CD4-positive, alpha-beta T cell treated with Interleukin-4 for 1 hour (primary cell): ENCODE measurements around the gene MED13.
"Not testable (repeated sequence)": the region's sequence is repeated elsewhere in the genome, so short reads cannot be mapped to it uniquely, and the experiment has no call there.

ENCODE experiments used
- DNase-seq, 2 donors: peaks; one replicate each; pipeline ENCODE4 v3.0.0-alpha.2; 2020 to 2022

The MED13 gene

DNA sequence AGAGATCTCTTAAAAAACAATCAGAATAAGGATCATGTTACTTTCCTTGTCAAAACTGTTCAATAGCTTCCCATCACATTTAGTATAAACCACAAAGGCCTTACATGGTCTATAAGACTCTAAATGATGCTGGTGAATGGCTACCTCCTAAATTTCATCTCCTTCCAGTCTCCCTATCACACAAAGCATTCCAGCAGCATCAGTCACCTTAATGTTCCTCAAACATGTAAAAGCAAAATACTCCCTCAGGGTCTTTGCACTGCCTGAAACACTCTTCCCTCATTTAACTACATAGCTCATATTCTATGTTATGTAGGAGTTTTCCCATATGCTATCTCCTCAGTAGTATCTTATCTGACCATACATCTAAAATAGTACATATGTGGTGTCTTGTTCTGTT, 83.8 kb downstream of the MED13 start:
- no peak for DNase-seq

- DNase-seq = no peak
Observed at GRCh38 chr17:61980535-61980934, 84.5 kb downstream of the MED13 start.

GRCh38 chr17:61974115-61974514, 91.0 kb downstream of the MED13 start:
- no peak for DNase-seq

DNA sequence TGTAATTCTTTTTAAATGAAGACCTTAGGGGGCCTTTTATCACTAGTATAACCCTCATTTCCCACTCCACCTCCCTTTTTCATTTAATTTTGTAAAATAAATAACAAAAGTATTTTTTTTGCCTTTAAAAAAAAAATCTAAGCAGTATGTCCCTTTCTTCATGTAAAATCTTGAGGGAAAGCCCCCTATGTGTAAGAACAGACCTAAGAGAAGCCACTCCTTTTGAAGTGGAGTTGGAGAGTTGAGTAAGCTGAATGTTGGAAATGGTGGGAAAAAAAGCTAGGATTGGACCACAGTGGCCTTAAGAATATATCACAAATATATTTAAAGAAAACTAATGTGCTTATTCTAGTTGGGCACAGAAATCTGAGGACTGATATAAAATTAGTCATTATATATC, 92.8 kb downstream of the MED13 start:
- DNase-seq = no peak

- DNase-seq = no peak
Observed at GRCh38 chr17:61970030-61970429, 95.0 kb downstream of the MED13 start.

GRCh38 chr17:61968757-61969156, 96.3 kb downstream of the MED13 start:
- no peak for DNase-seq

GRCh38 chr17:61967729-61968128, 97.3 kb downstream of the MED13 start:
- no peak for DNase-seq

DNA sequence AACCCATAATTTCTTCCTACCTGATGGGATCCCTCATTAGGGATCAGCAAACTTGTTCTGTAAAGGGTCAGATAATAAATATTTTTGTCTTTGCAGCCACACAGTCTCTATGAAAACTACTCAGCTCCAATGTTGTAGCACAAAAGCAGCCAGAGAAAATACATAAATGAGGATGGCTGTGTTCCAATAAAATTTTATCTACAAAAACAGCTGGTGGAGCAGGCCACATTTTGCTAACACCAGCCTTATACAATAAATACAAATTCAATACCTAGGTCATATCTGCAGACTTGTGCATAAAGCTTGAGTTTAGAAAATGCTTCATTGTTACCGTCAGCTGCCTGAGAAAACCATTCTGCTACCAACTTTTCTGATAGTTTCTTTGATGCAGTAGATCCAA, 98.9 kb downstream of the MED13 start:
- DNase-seq = no peak

DNA sequence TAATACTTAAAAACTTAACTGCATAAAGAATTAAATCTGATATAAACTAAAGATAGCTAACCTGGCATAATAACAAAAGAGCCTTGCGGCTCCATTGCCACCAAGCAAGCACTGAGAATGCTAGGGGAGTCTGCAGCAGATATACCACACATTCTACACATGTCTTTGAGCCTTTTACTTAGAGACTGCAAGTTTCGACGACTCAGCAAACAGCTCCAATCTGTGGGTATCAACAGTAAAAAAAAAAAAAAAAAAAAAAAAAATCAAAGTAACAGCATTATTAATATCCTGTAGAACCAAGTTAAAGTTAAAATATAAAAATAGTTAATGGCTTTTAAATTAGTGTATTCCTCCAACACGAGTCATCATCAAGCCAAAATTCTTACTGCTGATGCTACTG, 109.5 kb downstream of the MED13 start:
- no peak for DNase-seq

- no peak for DNase-seq
Observed at GRCh38 chr17:61947367-61948078, 117.6 kb downstream of the MED13 start.

DNA sequence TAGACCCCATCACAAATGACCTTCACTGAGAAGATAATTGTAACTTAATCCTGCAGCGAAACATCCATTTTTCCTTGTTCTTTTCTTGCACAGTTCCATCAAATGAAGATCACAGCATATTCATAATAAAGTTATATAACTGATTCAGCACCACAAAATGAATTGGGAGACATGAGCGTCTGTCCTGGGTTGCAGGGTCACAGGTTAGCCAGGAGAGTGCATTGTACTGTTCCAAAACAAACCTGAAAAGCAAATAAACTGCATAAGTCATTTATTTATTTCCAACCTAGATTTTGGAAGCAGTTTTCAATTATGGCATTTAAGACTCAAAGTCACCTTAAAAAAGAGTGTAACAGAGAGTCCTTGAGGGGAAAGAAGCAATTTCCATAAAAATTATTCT, 118.7 kb downstream of the MED13 start:
- no peak for DNase-seq

DNA sequence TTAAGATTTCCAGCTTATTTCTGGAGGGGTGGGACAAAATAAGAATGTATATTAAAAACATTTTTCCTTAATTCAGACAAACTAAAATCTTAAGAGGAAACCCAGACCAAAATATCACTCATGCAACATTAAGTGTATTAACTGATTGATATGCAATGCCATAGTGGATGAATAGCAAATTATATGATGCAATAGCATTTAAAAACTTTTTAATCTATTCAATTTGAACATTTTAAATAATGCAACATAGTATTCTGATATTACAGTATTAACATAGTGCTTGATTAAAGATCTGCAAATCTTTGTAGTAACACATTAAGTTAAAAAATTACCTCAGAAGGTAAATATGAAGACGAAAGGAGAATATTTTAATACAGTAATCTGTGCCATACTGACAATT, 122.0 kb downstream of the MED13 start:
- no peak for DNase-seq

DNA sequence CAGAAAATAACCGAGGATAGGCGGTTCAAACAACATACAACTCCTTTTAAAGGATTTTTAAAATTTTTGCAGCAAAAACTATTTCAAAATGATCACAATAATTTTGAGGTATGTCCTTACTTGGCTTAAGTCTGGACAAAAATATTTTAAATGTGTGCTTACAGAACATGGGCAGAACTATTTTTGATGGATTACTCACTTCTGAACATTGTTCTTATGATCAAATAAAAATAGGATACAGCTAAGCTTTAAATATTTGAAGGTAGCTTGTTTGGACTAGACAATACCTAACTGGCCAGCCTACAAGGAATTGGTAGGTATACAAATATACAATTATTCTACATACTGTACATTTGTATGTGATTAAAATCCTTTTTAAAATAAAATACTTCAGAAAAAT, 123.0 kb downstream of the MED13 start:
- DNase-seq = no peak

DNA sequence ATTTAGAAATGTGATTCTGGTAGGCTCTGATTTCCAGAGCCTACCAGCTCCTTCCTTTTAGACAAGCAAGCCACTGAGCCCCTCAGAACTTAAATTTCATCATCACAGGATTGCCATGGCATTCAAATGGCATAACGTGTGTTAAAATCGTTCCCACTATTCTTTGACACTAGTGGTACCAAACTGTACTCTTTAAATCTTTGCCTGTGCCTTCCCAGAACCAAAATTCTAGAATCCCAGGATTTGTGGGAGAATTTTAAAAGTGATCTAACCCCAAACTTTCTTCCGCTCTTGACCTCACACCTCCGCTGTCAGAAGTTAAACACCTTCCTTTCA, 137.0 kb downstream of the MED13 start:
- no peak for DNase-seq

GRCh38 chr17:61927208-61928100, 137.6 kb downstream of the MED13 start, which contains the start of gene INTS2:
TSS of gene INTS2 (minus strand) at chr17:61927982. CDS start at chr17:61926644, 1,338 bp downstream.
- peak; percentile 96 for DNase-seq

DNA sequence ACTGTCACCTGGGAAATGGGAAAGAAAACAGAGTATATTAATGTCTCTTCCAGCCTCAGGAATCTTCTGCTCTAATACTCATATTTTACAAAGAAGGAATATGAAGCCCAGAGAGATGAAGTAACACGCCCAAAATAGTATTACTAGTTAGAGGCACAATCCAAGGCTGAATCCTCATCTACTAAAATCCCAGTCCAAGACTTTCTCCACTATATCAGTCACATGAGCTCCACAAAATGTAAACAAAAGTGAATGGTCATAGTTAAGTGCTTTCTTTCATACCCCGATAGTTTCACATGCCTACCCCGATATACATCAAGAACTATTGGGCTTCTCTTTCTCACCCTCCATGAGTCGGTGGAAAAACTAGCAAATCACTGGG, 138.3 kb downstream of the MED13 start:
- no peak for DNase-seq

DNA sequence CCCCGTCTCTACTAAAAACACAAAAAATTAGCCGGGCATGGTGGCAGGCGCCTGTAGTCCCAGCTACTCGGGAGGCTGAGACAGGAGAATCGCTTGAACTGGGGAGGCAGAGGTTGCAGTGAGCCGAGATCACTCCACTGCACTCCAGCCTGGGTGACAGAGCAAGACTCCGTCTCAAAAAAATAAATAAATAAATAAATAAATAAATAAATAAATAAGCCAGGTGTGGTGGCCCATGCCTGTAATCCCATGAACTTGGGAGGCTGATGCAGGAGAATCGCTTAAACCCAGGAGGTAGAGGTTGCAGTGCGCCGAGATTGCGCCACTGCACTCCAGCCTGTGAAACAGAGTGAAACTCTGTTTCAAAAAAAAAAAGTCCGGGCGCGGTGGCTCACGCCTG, 149.9 kb downstream of the MED13 start:
- not testable (repeated sequence) for DNase-seq

DNA sequence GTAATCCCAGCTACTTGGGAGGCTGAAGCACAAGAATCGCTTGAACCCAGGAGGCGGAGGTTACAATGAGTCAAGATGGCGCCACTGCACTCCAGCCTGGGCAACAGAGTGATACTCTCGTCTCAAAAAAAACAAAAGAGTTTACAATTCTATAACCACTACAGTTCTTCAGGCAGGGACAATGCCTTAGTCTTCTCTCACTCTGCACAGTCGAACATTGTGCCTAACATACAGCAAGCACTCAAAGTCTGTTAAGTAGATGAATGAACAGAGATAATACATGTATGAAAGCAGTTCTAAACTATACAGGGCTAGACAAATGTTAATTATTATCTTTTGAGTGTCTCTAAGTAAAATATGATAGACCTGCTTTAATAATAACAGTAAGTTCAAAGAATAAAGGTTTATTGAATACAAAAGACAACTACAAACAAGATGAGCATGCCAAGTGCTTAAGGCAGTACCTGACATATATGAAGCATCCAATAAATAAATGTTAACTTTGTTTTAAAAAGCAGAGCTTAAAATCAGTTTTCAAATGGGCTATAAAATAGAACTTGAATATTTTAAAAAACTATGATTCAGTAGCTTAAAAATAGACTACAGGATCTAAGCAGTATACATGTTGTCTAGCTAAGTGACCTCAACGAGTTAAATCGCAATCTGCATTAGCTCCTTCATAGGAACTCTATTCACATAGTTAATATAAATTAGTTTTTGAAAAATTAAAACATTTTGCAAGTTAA, 156.6 kb downstream of the MED13 start:
- no peak for DNase-seq

- DNase-seq = no peak
Observed at GRCh38 chr17:61907361-61907760, 157.7 kb downstream of the MED13 start.

- DNase-seq = peak; percentile 40 to 70
Observed at GRCh38 chr17:61904094-61904710, 160.9 kb downstream of the MED13 start.

DNA sequence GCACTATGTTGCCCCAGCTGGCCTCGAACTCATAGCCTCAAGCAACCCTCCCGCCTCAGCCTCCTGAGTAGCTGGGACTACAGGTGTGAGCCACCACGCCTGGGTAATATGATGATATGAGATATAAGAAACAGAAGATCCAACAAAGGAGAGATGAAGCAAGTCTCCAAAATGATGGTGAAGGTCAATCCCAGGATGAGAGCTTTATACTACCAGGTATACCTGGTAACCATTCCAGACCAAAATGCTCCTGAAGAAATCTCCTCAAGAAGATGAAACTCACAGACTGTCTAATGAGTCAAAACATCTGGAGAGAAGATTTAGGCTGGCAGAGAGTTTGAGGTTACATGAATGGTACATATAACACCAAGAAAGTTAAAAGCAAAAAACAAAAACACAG, 161.8 kb downstream of the MED13 start:
- no peak for DNase-seq

- no peak for DNase-seq
Observed at GRCh38 chr17:61897548-61898180, 167.4 kb downstream of the MED13 start.

- no peak for DNase-seq
Observed at GRCh38 chr17:61895391-61895790, 169.7 kb downstream of the MED13 start.
